Neural crest cell (in vitro differentiated cells): ENCODE results near the gene TACC2. TPM values are rescaled to one million over a fixed set of nuclear protein-coding genes. Genes with fewer than 3 reads are reported as not detected.

Experiments
- DNase-seq: peaks from one replicate; pipeline ENCODE4 v3.0.0; 2021; ENCODE audit warnings: low read depth, mixed read lengths, low spot score
- H3K27ac Mint-ChIP-seq: one replicate; pipeline ENCODE4 v1.8.0; 2021; ENCODE audit warnings: mild to moderate bottlenecking, mixed read lengths; ENCODE audit not compliant: unreplicated experiment
- H3K27me3 Mint-ChIP-seq: 2 replicates; pipeline ENCODE4 v1.8.0; 2021; ENCODE audit warnings: low read depth, mild to moderate bottlenecking, mixed read lengths
- H3K36me3 Mint-ChIP-seq: 2 replicates; pipeline ENCODE4 v1.8.0; 2021; ENCODE audit warnings: low read depth, mild to moderate bottlenecking, mixed read lengths
- H3K4me1 Mint-ChIP-seq: 2 replicates; pipeline ENCODE4 v1.8.0; 2021; ENCODE audit warnings: mixed read lengths
- H3K4me3 Mint-ChIP-seq: one replicate; pipeline ENCODE4 v1.8.0; 2021; ENCODE audit warnings: mild to moderate bottlenecking, mixed read lengths
- H3K9me3 Mint-ChIP-seq: 2 replicates; pipeline ENCODE4 v1.8.0; 2021; ENCODE audit warnings: mixed read lengths
- total RNA-seq: library from RNA; stranded (reverse); gene quantifications from 2 replicates; pipeline ENCODE4 v1.2.1, GENCODE V29; 2021
- TF ChIP-seq, protein P1 (sequence below): fragments of 200-600 bp; sonication (generic); conservative IDR thresholded peaks from 2 replicates; pipeline ENCODE4 v1.5.0; 2021; ENCODE audit warnings: antibody characterized with exemption, mild to moderate bottlenecking

The TACC2 gene
- total RNA-seq, 1 donor from 2014 or later = 48.2 TPM

DNA sequence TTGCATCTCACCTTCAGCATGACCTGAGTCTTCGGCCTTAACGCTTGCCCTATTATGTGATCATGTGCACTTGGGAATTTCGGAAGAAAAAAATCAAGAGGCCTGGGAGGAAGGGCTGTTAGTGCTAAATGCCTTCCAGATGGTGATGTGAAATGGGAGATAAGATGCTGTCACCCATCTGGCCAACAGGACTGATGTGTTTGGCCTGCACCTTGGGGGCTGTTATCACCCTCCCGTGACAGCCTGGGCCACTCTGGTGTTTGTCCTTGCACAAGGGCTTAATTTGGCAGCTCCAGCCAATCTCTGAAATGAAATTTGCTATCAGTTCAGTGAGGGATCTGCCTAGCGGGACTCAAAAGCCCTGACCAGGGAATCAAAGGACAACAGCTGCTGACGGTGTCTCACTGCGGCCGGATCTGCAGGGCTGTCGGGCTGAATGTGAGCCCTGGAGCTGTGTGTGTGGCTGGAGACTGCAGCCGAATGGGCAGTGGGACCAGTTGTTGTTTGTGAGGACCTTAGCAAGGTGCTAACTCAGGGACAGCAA, 150.7 kb downstream of the TACC2 start:
- Mint-ChIP-seq H3K9me3 (no peaks in the 10 kb centered on the region), H3K27me3 (no peaks in the 10 kb centered on the region), H3K36me3 (peaks cover 3% of the 10 kb centered on the region), H3K4me1 (peaks cover 36% of the 10 kb centered on the region), H3K4me3 (no peak overlapping the region), H3K27ac (no peak overlapping the region)
- DNase-seq = no peak
- TF ChIP-seq, protein P1, sequence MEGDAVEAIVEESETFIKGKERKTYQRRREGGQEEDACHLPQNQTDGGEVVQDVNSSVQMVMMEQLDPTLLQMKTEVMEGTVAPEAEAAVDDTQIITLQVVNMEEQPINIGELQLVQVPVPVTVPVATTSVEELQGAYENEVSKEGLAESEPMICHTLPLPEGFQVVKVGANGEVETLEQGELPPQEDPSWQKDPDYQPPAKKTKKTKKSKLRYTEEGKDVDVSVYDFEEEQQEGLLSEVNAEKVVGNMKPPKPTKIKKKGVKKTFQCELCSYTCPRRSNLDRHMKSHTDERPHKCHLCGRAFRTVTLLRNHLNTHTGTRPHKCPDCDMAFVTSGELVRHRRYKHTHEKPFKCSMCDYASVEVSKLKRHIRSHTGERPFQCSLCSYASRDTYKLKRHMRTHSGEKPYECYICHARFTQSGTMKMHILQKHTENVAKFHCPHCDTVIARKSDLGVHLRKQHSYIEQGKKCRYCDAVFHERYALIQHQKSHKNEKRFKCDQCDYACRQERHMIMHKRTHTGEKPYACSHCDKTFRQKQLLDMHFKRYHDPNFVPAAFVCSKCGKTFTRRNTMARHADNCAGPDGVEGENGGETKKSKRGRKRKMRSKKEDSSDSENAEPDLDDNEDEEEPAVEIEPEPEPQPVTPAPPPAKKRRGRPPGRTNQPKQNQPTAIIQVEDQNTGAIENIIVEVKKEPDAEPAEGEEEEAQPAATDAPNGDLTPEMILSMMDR = no peak

DNA sequence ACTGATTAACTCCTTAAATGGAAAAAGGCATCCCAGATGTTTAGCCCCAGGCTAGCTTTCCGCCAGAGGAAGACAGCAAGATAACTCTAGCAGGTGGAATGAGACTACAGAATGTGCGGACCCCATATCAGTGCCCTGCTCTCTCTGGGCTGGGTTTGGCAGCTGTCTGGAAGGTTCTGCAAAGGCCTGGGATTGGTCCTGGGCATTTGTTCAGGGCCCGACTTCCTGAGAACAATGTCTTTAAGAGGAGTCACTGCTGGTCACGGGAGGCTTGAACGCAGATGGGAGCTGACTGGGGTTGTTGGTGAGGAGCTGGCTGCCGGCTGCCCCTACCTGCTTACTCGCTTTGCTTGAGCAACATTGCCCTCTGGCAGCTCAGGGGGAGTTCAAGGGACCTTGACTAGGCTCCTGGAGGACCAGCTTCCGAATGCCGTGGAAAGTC, 151.5 kb downstream of the TACC2 start:
- Mint-ChIP-seq H3K36me3 (peaks cover 10% of the 10 kb centered on the region), H3K4me1 (peaks cover 36% of the 10 kb centered on the region), H3K27me3 (no peaks in the 10 kb centered on the region), H3K27ac (peak overlapping the region; percentile 81), H3K4me3 (no peak overlapping the region), H3K9me3 (peaks cover 4% of the 10 kb centered on the region)
- DNase-seq = no peak
- TF ChIP-seq, protein P1 = no peak

DNA sequence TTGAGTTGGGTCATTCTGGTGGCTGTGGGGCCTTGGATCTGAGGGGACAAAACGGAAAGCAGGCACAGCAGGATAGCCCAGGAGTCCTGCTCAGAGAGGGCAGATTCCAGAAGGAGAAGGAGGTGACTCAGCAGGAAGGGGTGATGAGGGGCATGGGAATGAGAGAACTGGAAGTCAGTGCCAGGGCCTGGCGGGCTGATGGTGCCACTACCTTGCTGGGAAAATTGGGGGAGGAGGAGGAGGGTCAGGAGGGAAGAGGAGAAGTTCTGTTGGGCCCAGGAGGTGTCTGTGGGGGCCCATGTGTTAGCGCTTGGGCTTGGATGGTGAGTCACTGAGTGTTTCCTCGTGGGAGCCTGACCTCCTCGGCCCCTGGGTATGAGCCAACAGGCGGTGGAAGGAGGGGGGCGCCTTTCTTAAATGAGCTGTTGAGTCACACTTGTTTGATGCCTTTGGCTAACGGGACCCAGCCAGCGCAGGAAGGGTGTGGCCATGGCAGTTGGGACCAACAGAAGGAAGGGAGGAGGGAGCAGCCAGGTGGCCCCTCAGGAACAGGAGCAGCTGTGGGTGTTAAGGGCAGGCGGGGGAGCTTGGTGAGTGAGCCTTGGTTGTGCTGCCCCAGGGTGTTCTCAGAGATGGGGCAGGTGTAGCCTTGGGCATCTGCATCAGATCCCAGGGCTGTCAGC, 152.1 kb downstream of the TACC2 start:
- peaks cover 4% of the 10 kb centered on the region for H3K9me3 Mint-ChIP-seq
- H3K4me3 Mint-ChIP-seq = no peak overlapping the region
- TF ChIP-seq, protein P1 = no peak
- no peak for DNase-seq
- H3K27me3 Mint-ChIP-seq = no peaks in the 10 kb centered on the region
- peaks cover 36% of the 10 kb centered on the region for H3K4me1 Mint-ChIP-seq
- peak overlapping the region; percentile 22 for H3K27ac Mint-ChIP-seq
- peaks cover 16% of the 10 kb centered on the region for H3K36me3 Mint-ChIP-seq

DNA sequence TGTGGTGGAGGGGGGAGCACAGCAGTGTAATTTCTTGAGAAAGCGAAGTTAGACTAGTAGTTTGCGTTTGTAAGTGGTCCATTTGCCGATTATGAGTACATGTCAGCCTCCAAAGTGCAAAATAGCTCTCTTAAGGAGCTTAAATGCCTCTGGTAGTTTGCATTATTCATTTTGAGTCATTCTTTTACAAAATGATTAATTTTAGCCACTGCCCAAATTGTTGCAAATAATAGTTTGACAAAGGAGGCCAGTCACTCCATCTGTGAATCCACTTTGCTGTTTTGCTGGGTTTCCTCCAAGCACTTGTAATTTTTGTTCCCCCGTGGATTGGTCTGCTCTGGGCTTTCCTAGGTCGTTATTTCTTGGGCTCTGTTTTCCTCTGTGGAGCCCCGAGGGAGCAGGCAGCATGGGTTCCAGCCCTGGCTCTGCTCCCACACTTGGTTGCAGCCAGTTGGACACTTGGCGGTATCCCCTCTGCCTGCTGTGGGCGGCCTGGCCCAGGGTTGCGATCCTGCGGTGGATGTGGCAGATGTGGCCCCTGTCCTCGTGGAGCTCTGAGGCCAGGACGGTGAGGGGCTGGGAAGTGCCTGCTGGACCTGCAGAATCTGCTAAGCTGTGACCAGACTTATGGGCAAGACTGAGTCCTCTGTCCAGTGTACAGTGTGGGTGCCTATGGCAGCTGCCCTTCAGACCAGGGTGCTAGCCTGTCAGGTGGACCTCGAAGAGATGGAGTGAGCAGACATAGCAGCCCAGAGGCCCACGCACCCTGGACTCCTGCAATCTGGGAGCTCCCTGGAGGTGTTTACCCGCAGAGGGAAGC, 153.1 kb downstream of the TACC2 start:
- no peak for DNase-seq
- Mint-ChIP-seq H3K27ac (peak overlapping the region; percentile 22), H3K36me3 (peaks cover 23% of the 10 kb centered on the region), H3K9me3 (peaks cover 7% of the 10 kb centered on the region), H3K4me3 (no peak overlapping the region), H3K27me3 (no peaks in the 10 kb centered on the region), H3K4me1 (peaks cover 46% of the 10 kb centered on the region)
- TF ChIP-seq, protein P1 = no peak

DNA sequence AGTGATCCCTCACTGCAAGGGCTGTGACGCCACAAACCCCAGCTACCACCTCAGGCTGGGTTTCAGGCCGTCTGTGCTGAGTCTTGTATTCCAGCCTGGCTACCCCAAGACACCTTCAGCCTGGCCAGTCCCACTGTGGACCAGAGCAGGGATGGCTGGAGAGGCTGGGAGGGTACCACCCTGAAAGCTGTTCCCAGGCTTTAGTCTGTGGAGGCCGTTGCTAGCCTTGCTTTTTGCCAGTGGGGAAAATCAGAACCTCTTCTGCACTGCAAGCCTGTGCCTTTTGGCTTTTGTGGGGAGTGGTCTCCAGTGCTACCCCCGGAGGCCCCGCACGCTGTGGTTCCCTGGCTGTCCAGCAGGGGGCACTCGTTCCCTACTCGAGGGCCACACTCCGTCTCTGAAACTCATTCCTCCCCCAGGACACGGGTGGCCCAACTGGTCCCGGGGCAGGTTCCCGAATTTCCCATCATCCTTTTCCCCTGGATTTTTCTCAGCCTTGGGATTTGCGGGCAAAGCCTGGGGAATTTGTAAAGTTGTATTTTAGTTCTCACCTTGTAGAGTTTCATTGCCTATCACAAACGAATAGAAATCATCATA, 153.8 kb downstream of the TACC2 start:
- H3K27me3 Mint-ChIP-seq = no peaks in the 10 kb centered on the region
- peak; percentile 73 for DNase-seq
- H3K27ac Mint-ChIP-seq = no peak overlapping the region
- H3K4me1 Mint-ChIP-seq = peaks cover 53% of the 10 kb centered on the region
- TF ChIP-seq, protein P1 = peak; percentile 98
- H3K9me3 Mint-ChIP-seq = peaks cover 7% of the 10 kb centered on the region
- no peak overlapping the region for H3K4me3 Mint-ChIP-seq
- H3K36me3 Mint-ChIP-seq = peaks cover 30% of the 10 kb centered on the region
